Suprapubic skin (tissue), 4 donors: Measurements from ENCODE around the gene HOXA13. TPM values are rescaled to one million over a fixed set of nuclear protein-coding genes. Genes with fewer than 3 reads are reported as not detected.

Experiments
- DNase-seq, 2 donors: peaks; one replicate each; pipeline ENCODE4 v3.0.0-alpha.2; 2019; ENCODE audit warnings: low spot score in 2 of 2
- H3K27ac ChIP-seq: fragments of 200-600 bp; sonication (generic); one replicate; pipeline ENCODE4 v1.5.1; 2019
- H3K27me3 ChIP-seq: fragments of 200-600 bp; sonication (generic); one replicate; pipeline ENCODE4 v1.5.1; 2019
- H3K36me3 ChIP-seq: fragments of 200-600 bp; sonication (generic); one replicate; pipeline ENCODE4 v1.5.1; 2019
- H3K4me1 ChIP-seq: fragments of 200-600 bp; sonication (generic); one replicate; pipeline ENCODE4 v1.5.1; 2019
- H3K4me3 ChIP-seq: fragments of 200-600 bp; sonication (generic); one replicate; pipeline ENCODE4 v1.5.1; 2019; ENCODE audit warnings: mild to moderate bottlenecking
- H3K9me3 ChIP-seq: fragments of 200-600 bp; sonication (generic); one replicate; pipeline ENCODE4 v1.5.1; 2019
- CTCF ChIP-seq, 2 donors: fragments of 200-600 bp in 1 of 2; fragments of 450-650 bp in 1 of 2; sonication (generic) in 1 of 2; IDR thresholded peaks; one replicate each; pipeline ENCODE4 v1.5.1; 2016 to 2019; ENCODE audit warnings: antibody characterized with exemption in 2 of 2, mild to moderate bottlenecking in 1 of 2, moderate library complexity in 1 of 2
- EP300 ChIP-seq: sonication (generic); formaldehyde crosslinking; IDR thresholded peaks from one replicate; pipeline ENCODE4 v1.6.1; 2017; ENCODE audit warnings: antibody characterized with exemption
- POLR2A ChIP-seq, 2 donors: fragments of 450-650 bp; IDR thresholded peaks; one replicate each; pipeline ENCODE4 v1.6.1; 2017; ENCODE audit warnings: antibody characterized with exemption in 2 of 2, mild to moderate bottlenecking in 2 of 2, moderate library complexity in 2 of 2
- POLR2AphosphoS5 ChIP-seq, 3 donors: sonication (generic); formaldehyde crosslinking; IDR thresholded peaks; one replicate each; pipeline ENCODE4 v1.6.1; 2017; ENCODE audit warnings: antibody characterized with exemption in 3 of 3
- WGBS: methylation state at CpG from one replicate; pipeline ENCODE4 v1.1.5; 2018; 5-methylcytosine and 5-hydroxymethylcytosine counted together
- total RNA-seq, 4 donors: library from RNA; depleted of rRNA; stranded (reverse); fragments of >200 nt; gene quantifications; one replicate each; pipeline ENCODE4 v1.1.0, GENCODE V29; 2016

Gene HOXA13
- total RNA-seq, 4 donors from 2014 or later: 0.17 TPM; not detected in 3

- TF ChIP-seq EP300: no peak
- no peak for TF ChIP-seq CTCF (IDR thresholded peaks at IDR 0.05)
- no peak for TF ChIP-seq POLR2A (IDR thresholded peaks at IDR 0.05)
- no peak for TF ChIP-seq POLR2AphosphoS5 (IDR thresholded peaks at IDR 0.05)
- 4% methylated on average over 21 of the region's 58 CpGs for WGBS
- H3K4me3 ChIP-seq: peak overlapping the region; percentile 84
- DNase-seq: peak; percentile 85 to 89
- peaks cover 76% of the 10 kb centered on the region for H3K4me1 ChIP-seq
- peaks cover 11% of the 10 kb centered on the region for H3K27me3 ChIP-seq
- no peaks in the 10 kb centered on the region for H3K9me3 ChIP-seq
- peak overlapping the region; percentile 94 for H3K27ac ChIP-seq
- no peaks in the 10 kb centered on the region for H3K36me3 ChIP-seq
Measured at GRCh38 chr7:27172823-27173510, 26.9 kb downstream of the HOXA13 start.

GRCh38 chr7:27172315-27172774, 27.5 kb downstream of the HOXA13 start:
- Histone ChIP-seq H3K27ac (peak overlapping the region; percentile 94), H3K4me1 (peaks cover 82% of the 10 kb centered on the region), H3K9me3 (no peaks in the 10 kb centered on the region), H3K4me3 (peak overlapping the region; percentile 84), H3K27me3 (peaks cover 13% of the 10 kb centered on the region), H3K36me3 (no peaks in the 10 kb centered on the region)
- DNase-seq: peak; percentile 74 to 79
- WGBS: 25% methylated on average over 10 of the region's 10 CpGs
- TF ChIP-seq POLR2AphosphoS5 (IDR thresholded peaks at IDR 0.05) (no peak), CTCF (IDR thresholded peaks at IDR 0.05) (no peak), EP300 (no peak), POLR2A (IDR thresholded peaks at IDR 0.05) (no peak)

GRCh38 chr7:27171637-27172314, 28.1 kb downstream of the HOXA13 start:
- peaks cover 85% of the 10 kb centered on the region for H3K4me1 ChIP-seq
- H3K27me3 ChIP-seq: peaks cover 16% of the 10 kb centered on the region
- no peaks in the 10 kb centered on the region for H3K36me3 ChIP-seq
- H3K27ac ChIP-seq: peak overlapping the region; percentile 94
- peak overlapping the region; percentile 84 for H3K4me3 ChIP-seq
- WGBS: 18% methylated on average over 30 of the region's 30 CpGs
- TF ChIP-seq POLR2A (IDR thresholded peaks at IDR 0.05): no peak
- TF ChIP-seq POLR2AphosphoS5 (IDR thresholded peaks at IDR 0.05): no peak
- no peak for TF ChIP-seq CTCF (IDR thresholded peaks at IDR 0.05)
- no peak for TF ChIP-seq EP300
- peak; percentile 64 to 78 for DNase-seq
- no peaks in the 10 kb centered on the region for H3K9me3 ChIP-seq

- Histone ChIP-seq H3K27me3 (peaks cover 20% of the 10 kb centered on the region), H3K9me3 (no peaks in the 10 kb centered on the region), H3K4me1 (peaks cover 87% of the 10 kb centered on the region), H3K4me3 (peak overlapping the region; percentile 84), H3K36me3 (no peaks in the 10 kb centered on the region), H3K27ac (peak overlapping the region; percentile 94)
- TF ChIP-seq EP300 (no peak), POLR2A (IDR thresholded peaks at IDR 0.05) (no peak), POLR2AphosphoS5 (IDR thresholded peaks at IDR 0.05) (no peak), CTCF (IDR thresholded peaks at IDR 0.05) (no peak)
- WGBS: 13% methylated on average over 8 of the region's 8 CpGs
- DNase-seq: peak in 1 of 2 donors; percentile 65
Measured at GRCh38 chr7:27171325-27171636, 28.6 kb downstream of the HOXA13 start.
